GM12878 (cell line): Measurements from ENCODE around the gene TRAF2. TPM values are rescaled to one million over a fixed set of nuclear protein-coding genes. Genes with fewer than 3 reads are reported as not detected.

ENCODE experiments used
- ATAC-seq: fragments of 200-7000 bp; cut with Tn5 transposase; 3 replicates; pipeline ENCODE4 v1.9.1; 2020; ENCODE audit warnings: mild to moderate bottlenecking, moderate library complexity
- BruUV-seq: library from RNA; stranded (reverse); fragments of 400-500 nt; replicated peaks from 2 replicates; lab custom pipeline; 2021; lab: Mats Ljungman, UMichigan
- CTCF ChIA-PET: fragments of 300-600 bp; sonication (Branson Sonifier 250); formaldehyde crosslinking; extraction: SDS; loops from one replicate; lab custom pipeline; 2021; ENCODE audit warnings: inconsistent platforms; lab: Yijun Ruan, JAX
- POLR2A ChIA-PET: fragments of 350-600 bp; formaldehyde crosslinking; extraction: SDS; loops from one replicate; lab custom pipeline; 2021; ENCODE audit warnings: inconsistent platforms; lab: Charles Lee
- RAD21 ChIA-PET: fragments of 300-600 bp; sonication (Branson Sonifier 250); formaldehyde crosslinking; loops from one replicate; lab custom pipeline; 2023; ENCODE audit warnings: antibody characterized with exemption; ENCODE audit not compliant: unreplicated experiment; lab: Charles Lee
- SMC1A ChIA-PET: fragments of 300-600 bp; sonication (Branson Sonifier 250); formaldehyde crosslinking; loops from one replicate; lab custom pipeline; 2023; ENCODE audit not compliant: unreplicated experiment, uncharacterized antibody; lab: Charles Lee
- DNase-seq: peaks from one replicate; pipeline ENCODE4 v3.0.0-alpha.2; 2011; ENCODE audit warnings: low read depth, low spot score
- FAIRE-seq: peaks from 3 replicates; lab custom pipeline; 2011; peaks lifted over from hg19 to GRCh38; lab: Jason Lieb, UNC
- H2AFZ ChIP-seq: 2 replicates; pipeline ENCODE4 v1.6.0; 2011; ENCODE audit warnings: low read depth, low read length, control low read depth; ENCODE audit not compliant: control insufficient read depth
- H3K27ac ChIP-seq: 2 replicates; pipeline ENCODE4 v1.5.1; 2011; ENCODE audit warnings: control low read depth; ENCODE audit not compliant: control insufficient read depth, insufficient read depth
- H3K27me3 ChIP-seq, 2 experiments: replicated peaks in 1 of 2; 2 replicates each; pipeline versions ENCODE4 v1.6.0 to v1.6.1; 2011; ENCODE audit warnings: low read length in 1 of 2; ENCODE audit not compliant: control insufficient read depth in 2 of 2, insufficient read depth in 2 of 2
- H3K36me3 ChIP-seq, 2 experiments: 2 replicates each; pipeline ENCODE4 v1.5.1; 2011; ENCODE audit warnings: low read length in 1 of 2; ENCODE audit not compliant: control insufficient read depth in 2 of 2, insufficient read depth in 2 of 2
- H3K4me1 ChIP-seq: 2 replicates; pipeline ENCODE4 v1.6.1; 2011; ENCODE audit warnings: mild to moderate bottlenecking, low read length, moderate library complexity, mixed read lengths; ENCODE audit not compliant: control insufficient read depth, insufficient read depth
- H3K4me2 ChIP-seq: 2 replicates; pipeline ENCODE4 v1.6.0; 2011; ENCODE audit warnings: control low read depth; ENCODE audit not compliant: control insufficient read depth, insufficient read depth
- H3K4me3 ChIP-seq: fragments of 200-600 bp; sonication (generic); 2 replicates; pipeline ENCODE4 v1.5.1; 2016
- H3K79me2 ChIP-seq: 2 replicates; pipeline ENCODE4 v1.6.0; 2011; ENCODE audit warnings: low read length; ENCODE audit not compliant: control insufficient read depth, insufficient read depth
- H3K9ac ChIP-seq: 2 replicates; pipeline ENCODE4 v1.8.0; 2011; ENCODE audit warnings: low read length, control low read depth, mixed read lengths; ENCODE audit not compliant: control insufficient read depth, insufficient read depth
- H3K9me3 ChIP-seq: replicated peaks from 3 replicates; pipeline ENCODE4 v1.5.1; 2011; ENCODE audit warnings: mild to moderate bottlenecking, low read length; ENCODE audit not compliant: control insufficient read depth, insufficient read depth
- H4K20me1 ChIP-seq: 2 replicates; pipeline ENCODE4 v1.6.0; 2011; ENCODE audit not compliant: control insufficient read depth, insufficient read depth
- CBFB ChIP-seq: IDR thresholded peaks from 2 replicates; pipeline ENCODE4 v1.6.1; 2016; ENCODE audit warnings: antibody characterized with exemption, low read depth
- KAT2A ChIP-seq: conservative IDR thresholded peaks from 2 replicates; pipeline ENCODE4 v1.6.1; 2011; ENCODE audit warnings: low read depth, low read length; ENCODE audit not compliant: control insufficient read depth
- RAD21 ChIP-seq: IDR thresholded peaks from 2 replicates; pipeline ENCODE4 v1.6.1; 2011; ENCODE audit warnings: mild to moderate bottlenecking, low read depth, low read length, moderate library complexity; ENCODE audit not compliant: insufficient read depth
- RB1 ChIP-seq: fragments of 450-650 bp; formaldehyde crosslinking; IDR thresholded peaks from 2 replicates; pipeline ENCODE4 v1.6.1; 2017; ENCODE audit warnings: mild to moderate bottlenecking, borderline replicate concordance
- TAF1 ChIP-seq: IDR thresholded peaks from 2 replicates; pipeline ENCODE4 v1.6.1; 2011; ENCODE audit warnings: mild to moderate bottlenecking, low read depth, low read length, borderline replicate concordance
- TCF12 ChIP-seq: IDR thresholded peaks from 2 replicates; pipeline ENCODE4 v1.6.1; 2011; ENCODE audit warnings: low read depth, mild to moderate bottlenecking, low read length
- WGBS: methylation state at CpG from one replicate; pipeline ENCODE4 v1.1.6; 2016; ENCODE audit warnings: low lambda C conversion rate; ENCODE audit not compliant: insufficient replicate concordance, insufficient coverage; ENCODE audit errors: missing lambda C conversion rate; 5-methylcytosine and 5-hydroxymethylcytosine counted together
- in situ Hi-C: fragments of 300-500 bp; cut with MboI; formaldehyde crosslinking; loops from 9 replicates; pipeline ENCODE4 v1.14.3; 2018; ENCODE audit warnings: mixed read lengths
- intact Hi-C: fragments of 100-400 bp; cut with micrococcal nuclease; formaldehyde crosslinking; loops from one replicate; pipeline ENCODE4 v1.14.2; 2022; ENCODE audit not compliant: unreplicated experiment
- polyA plus RNA-seq, 11 experiments: library from polyadenylated mRNA; depleted of rRNA in 4 of 11; unstranded in 6 of 11; stranded (reverse) in 5 of 11; fragments of >200 nt; fragmentation: Nextera tagmentation in 4 of 11; fragmentation: Illumina TruSeq in 1 of 11; extraction: Ambion mirVana in 4 of 11; extraction: Trizol in 1 of 11; gene quantifications; 1 replicate in 1 of 11; 2 replicates in 10 of 11; pipeline versions ENCODE4 v1.2.1 to v1.2.3, GENCODE V29; 2011 to 2016; ENCODE audit warnings: inconsistent platforms in 2 of 11, missing spikeins in 2 of 11, low read depth in 1 of 11
- total RNA-seq, 4 experiments: library from RNA; depleted of rRNA in 3 of 4; stranded (reverse); fragments of >200 nt in 3 of 4; fragmentation: Illumina TruSeq in 1 of 4; extraction: Trizol in 1 of 4; gene quantifications; 2 replicates each; pipeline versions ENCODE4 v1.2.1 to v1.2.3, GENCODE V29; 2013 to 2021
- TF ChIP-seq, protein P1 (sequence below): fragments of 450-650 bp; formaldehyde crosslinking; IDR thresholded peaks from 2 replicates; pipeline ENCODE4 v1.4.0; 2022; ENCODE audit warnings: mild to moderate bottlenecking, moderate library complexity
- TF ChIP-seq, protein P2 (sequence below): IDR thresholded peaks from 2 replicates; pipeline ENCODE4 v1.6.1; 2011; ENCODE audit warnings: mild to moderate bottlenecking, low read depth, low read length, moderate library complexity; ENCODE audit not compliant: insufficient replicate concordance
- TF ChIP-seq, protein P3 (sequence below): IDR thresholded peaks from 2 replicates; pipeline ENCODE4 v1.6.1; 2012; ENCODE audit warnings: low read depth, low read length, improper control_type of control experiment

TRAF2 gene
- total and polyA plus RNA-seq, 10 of the 15 experiments (the other 5 are each of a cell fraction or from before 2014, with no cell fraction given) = 0.34 to 39.5 (median 18.7) TPM

DNA sequence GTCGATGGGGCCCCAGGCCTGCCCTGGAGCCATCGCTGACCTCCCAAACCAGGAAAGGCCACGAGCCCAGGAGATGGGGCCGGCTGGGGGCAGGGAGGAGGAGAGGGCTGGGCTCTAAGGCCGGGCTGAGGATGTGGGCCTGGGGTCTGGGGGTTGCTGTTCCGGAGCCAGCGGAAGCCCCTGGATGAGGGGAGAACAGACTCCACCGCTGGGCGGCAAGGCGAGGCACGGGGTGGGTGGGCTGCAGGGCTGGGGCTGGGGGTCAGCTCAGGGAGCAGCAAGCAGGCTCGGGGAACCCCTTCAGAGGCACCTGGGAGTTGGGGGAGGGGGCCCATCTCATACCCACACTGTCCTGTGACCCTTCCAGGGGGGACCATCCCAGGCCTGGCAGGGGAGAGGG lies 77.4 kb downstream of the TRAF2 start:
- FAIRE-seq (no peak), ATAC-seq (no peak), DNase-seq (no peak)
- CTCF ChIA-PET = no interaction called here
- Histone ChIP-seq H3K4me3 (no peak overlapping the region), H3K4me1 (peaks cover 7% of the 10 kb centered on the region), H4K20me1 (no peaks in the 10 kb centered on the region; the same call in 1 of the 2 replicates), H2AFZ (no peak overlapping the region), H3K27me3 (no peaks in the 10 kb centered on the region), H3K9ac (no peak overlapping the region), H3K79me2 (no peaks in the 10 kb centered on the region), H3K36me3 (no peaks in the 10 kb centered on the region), H3K9me3 (no peaks in the 10 kb centered on the region), H3K27ac (no peak overlapping the region), H3K4me2 (no peak overlapping the region)
- RAD21 ChIA-PET = interaction anchor here (0.6 kb wide), 1 partner anchor 78 kb away, joined by 3 read pairs; no protein-coding TSS in a partner anchor
- TF ChIP-seq RB1 (no peak), RAD21 (no peak), TCF12 (no peak), CBFB (no peak), KAT2A (no peak), TAF1 (no peak)
- TF ChIP-seq, protein P1, sequence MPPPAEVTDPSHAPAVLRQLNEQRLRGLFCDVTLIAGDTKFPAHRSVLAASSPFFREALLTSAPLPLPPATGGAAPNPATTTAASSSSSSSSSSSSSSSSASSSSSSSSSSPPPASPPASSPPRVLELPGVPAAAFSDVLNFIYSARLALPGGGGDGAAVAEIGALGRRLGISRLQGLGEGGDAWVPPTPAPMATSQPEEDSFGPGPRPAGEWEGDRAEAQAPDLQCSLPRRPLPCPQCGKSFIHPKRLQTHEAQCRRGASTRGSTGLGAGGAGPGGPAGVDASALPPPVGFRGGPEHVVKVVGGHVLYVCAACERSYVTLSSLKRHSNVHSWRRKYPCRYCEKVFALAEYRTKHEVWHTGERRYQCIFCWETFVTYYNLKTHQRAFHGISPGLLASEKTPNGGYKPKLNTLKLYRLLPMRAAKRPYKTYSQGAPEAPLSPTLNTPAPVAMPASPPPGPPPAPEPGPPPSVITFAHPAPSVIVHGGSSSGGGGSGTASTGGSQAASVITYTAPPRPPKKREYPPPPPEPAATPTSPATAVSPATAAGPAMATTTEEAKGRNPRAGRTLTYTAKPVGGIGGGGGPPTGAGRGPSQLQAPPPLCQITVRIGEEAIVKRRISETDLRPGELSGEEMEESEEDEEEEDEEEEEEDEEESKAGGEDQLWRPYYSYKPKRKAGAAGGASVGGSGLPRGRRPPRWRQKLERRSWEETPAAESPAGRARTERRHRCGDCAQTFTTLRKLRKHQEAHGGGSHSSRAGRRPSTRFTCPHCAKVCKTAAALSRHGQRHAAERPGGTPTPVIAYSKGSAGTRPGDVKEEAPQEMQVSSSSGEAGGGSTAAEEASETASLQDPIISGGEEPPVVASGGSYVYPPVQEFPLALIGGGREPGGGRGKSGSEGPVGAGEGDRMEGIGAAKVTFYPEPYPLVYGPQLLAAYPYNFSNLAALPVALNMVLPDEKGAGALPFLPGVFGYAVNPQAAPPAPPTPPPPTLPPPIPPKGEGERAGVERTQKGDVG (CRISPR knock-in tag) = no peak
- TF ChIP-seq, protein P2, sequence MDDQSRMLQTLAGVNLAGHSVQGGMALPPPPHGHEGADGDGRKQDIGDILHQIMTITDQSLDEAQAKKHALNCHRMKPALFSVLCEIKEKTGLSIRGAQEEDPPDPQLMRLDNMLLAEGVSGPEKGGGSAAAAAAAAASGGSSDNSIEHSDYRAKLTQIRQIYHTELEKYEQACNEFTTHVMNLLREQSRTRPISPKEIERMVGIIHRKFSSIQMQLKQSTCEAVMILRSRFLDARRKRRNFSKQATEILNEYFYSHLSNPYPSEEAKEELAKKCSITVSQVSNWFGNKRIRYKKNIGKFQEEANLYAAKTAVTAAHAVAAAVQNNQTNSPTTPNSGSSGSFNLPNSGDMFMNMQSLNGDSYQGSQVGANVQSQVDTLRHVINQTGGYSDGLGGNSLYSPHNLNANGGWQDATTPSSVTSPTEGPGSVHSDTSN = no peak
- TF ChIP-seq, protein P3, sequence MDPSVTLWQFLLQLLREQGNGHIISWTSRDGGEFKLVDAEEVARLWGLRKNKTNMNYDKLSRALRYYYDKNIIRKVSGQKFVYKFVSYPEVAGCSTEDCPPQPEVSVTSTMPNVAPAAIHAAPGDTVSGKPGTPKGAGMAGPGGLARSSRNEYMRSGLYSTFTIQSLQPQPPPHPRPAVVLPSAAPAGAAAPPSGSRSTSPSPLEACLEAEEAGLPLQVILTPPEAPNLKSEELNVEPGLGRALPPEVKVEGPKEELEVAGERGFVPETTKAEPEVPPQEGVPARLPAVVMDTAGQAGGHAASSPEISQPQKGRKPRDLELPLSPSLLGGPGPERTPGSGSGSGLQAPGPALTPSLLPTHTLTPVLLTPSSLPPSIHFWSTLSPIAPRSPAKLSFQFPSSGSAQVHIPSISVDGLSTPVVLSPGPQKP = no peak
- no TSS peak for BruUV-seq
- POLR2A ChIA-PET = no interaction called here
- in situ Hi-C loops (no loop called here), intact Hi-C loops (no loop called here)
- 63% methylated on average over 6 of the region's 12 CpGs for WGBS
- SMC1A ChIA-PET = no interaction called here
